ENCODE results near the gene MISP. TPM values are rescaled to one million over a fixed set of nuclear protein-coding genes. Genes with fewer than 3 reads are reported as not detected.
"Not testable (repeated sequence)": the region's sequence is repeated elsewhere in the genome, so short reads cannot be mapped to it uniquely, and the experiment has no call there.

The MISP gene, protein sequence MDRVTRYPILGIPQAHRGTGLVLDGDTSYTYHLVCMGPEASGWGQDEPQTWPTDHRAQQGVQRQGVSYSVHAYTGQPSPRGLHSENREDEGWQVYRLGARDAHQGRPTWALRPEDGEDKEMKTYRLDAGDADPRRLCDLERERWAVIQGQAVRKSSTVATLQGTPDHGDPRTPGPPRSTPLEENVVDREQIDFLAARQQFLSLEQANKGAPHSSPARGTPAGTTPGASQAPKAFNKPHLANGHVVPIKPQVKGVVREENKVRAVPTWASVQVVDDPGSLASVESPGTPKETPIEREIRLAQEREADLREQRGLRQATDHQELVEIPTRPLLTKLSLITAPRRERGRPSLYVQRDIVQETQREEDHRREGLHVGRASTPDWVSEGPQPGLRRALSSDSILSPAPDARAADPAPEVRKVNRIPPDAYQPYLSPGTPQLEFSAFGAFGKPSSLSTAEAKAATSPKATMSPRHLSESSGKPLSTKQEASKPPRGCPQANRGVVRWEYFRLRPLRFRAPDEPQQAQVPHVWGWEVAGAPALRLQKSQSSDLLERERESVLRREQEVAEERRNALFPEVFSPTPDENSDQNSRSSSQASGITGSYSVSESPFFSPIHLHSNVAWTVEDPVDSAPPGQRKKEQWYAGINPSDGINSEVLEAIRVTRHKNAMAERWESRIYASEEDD
- total RNA-seq, result 0.57 TPM
- polyA plus RNA-seq, result 2.4 TPM
- long read RNA-seq, donor 1, result 0 reads
- long read RNA-seq, donor 2, result 0 reads
- long read RNA-seq, donor 3, result 0 reads
- long read RNA-seq, donor 4, result 0 reads
- long read RNA-seq, donor 5, result 0 reads
- long read RNA-seq, donor 6, result 0 reads
- long read RNA-seq, donor 7, result 0 reads
- long read RNA-seq, donor 8, result 0 reads
- long read RNA-seq, donor 9, result 0 reads
- long read RNA-seq, donor 10, result 0 reads

DNA sequence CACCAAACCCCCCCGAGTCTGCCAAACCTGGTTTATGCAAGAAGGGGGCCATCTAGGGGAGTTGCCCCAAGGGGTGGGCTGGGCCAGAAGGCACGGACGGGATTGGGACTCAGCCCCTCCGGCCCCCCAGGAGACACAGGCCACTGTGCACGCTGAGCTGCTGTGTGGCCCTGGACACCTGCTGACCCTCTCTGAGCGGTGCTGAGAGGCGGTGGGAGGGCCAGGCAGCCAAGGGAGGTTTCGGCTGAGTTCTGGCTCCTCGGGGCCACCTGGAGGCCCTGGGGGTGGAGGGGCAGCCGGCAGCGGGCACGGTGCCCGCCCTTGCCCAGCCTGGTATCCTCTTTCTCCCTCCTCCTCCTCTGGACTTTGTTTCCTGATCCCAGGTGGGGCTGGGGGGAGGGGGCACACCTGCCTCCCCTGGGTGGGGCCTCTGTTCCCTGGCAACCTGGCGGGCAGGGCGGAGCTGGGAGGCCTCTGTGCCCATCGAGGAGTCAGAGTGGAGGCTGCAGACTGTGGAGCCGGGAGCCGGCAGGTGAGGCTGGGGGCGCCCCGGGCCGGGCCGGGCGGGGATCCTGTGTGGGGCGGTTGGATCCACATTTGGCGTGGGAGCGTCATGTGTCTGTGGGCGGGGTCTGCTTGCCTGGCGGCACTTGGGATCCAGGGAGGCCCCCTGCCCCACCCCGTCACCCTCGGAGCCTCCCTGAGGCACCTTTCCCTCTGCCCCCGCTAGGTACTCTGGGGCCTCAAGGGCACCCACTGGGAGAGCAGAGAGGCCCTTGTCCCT is at the start of gene MISP:
TSS of gene MISP (plus strand) at position 473 of the 784 bp plus-strand sequence. CDS start 5,835 bp downstream, outside the sequence.
- Histone ChIP-seq H3K4me1 (ENCODE audit: control insufficient read depth in 2 of 2, insufficient read depth in 2 of 2, low read length in 2 of 2) (no peaks in the 10 kb centered on the region), H3K27me3 (ENCODE audit: control insufficient read depth in 2 of 2, insufficient read depth in 1 of 2, low read length in 1 of 2) (peaks cover 0 to 8% of the 10 kb centered on the region in 2 donors), H3K4me3 (ENCODE audit: low read length in 2 of 2) (no peak within 1 kb of the TSS), H3K27ac (ENCODE audit: low read depth in 1 of 2, low read length in 1 of 2) (no peak within 1 kb of the TSS), H3K9me3 (ENCODE audit: control insufficient read depth in 2 of 2, insufficient read depth in 1 of 2, low read length in 1 of 2) (peaks cover 5 to 28% of the 10 kb centered on the region in 2 donors), H3K36me3 (ENCODE audit: control insufficient read depth in 2 of 2, insufficient read depth in 2 of 2, low read length in 1 of 2) (no peaks in the 10 kb centered on the region)
- no peak for DNase-seq (ENCODE audit: low read depth in 6 of 9, low spot score in 9 of 9)
- 86% methylated on average over 31 of the region's 31 CpGs for WGBS

DNA sequence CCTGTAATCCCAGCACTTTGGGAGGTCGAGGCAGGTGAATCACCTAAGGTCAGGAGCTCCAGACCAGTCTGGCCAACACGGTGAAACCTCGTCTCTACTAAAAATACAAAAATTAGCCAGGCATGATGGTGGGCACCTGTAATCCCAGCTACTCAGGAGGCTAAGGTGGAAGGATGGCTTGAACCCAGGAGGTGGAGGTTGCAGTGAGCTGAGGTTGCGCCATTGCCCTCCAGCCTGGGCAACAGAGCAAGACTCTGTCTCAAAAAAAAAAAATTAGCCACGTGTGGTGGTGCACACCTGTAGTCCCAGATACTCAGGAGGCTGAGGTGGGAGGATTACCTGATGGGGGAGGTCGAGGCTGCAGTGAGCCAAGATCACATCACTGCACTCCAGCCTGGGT is 48.1 kb upstream of the MISP start:
- not testable (repeated sequence) for H3K36me3 ChIP-seq (ENCODE audit: control insufficient read depth in 2 of 2, insufficient read depth in 2 of 2, low read length in 1 of 2); H3K27ac ChIP-seq (ENCODE audit: low read depth in 1 of 2, low read length in 1 of 2); H3K4me3 ChIP-seq (ENCODE audit: low read length in 2 of 2); H3K4me1 ChIP-seq (ENCODE audit: control insufficient read depth in 2 of 2, insufficient read depth in 2 of 2, low read length in 2 of 2); DNase-seq (ENCODE audit: low read depth in 6 of 9, low spot score in 9 of 9); H3K9me3 ChIP-seq (ENCODE audit: control insufficient read depth in 2 of 2, insufficient read depth in 1 of 2, low read length in 1 of 2)
- H3K27me3 ChIP-seq (ENCODE audit: control insufficient read depth in 2 of 2, insufficient read depth in 1 of 2, low read length in 1 of 2), result peaks cover 4 to 38% of the 10 kb centered on the region in 2 donors
- 85% methylated on average over 6 of the region's 6 CpGs for WGBS

DNA sequence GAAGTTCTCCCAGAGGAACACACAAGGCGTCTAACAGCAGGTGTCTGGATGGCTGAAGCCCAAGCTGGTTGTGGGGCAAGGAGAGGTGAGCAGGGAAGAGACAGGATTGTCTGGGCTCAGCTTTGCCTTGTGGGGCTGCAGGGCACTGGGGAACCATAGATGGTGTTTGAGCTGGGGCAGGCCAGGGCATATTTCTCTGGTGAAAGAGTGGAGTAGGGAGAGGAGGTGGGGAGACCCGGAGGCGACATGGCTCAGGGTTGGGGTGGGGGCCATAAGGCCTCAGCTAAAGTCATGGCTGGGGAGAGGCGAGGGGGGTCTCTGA is 47.6 kb upstream of the MISP start:
- H3K36me3 ChIP-seq (ENCODE audit: control insufficient read depth in 2 of 2, insufficient read depth in 2 of 2, low read length in 1 of 2), result no peaks in the 10 kb centered on the region
- 38% methylated on average over 4 of the region's 4 CpGs for WGBS
- no peak for DNase-seq (ENCODE audit: low read depth in 6 of 9, low spot score in 9 of 9)
- H3K9me3 ChIP-seq (ENCODE audit: control insufficient read depth in 2 of 2, insufficient read depth in 1 of 2, low read length in 1 of 2), result peaks cover 5 to 7% of the 10 kb centered on the region in 2 donors
- no peak overlapping the region for H3K4me3 ChIP-seq (ENCODE audit: low read length in 2 of 2)
- peaks cover 8 to 43% of the 10 kb centered on the region in 2 donors for H3K27me3 ChIP-seq (ENCODE audit: control insufficient read depth in 2 of 2, insufficient read depth in 1 of 2, low read length in 1 of 2)
- H3K4me1 ChIP-seq (ENCODE audit: control insufficient read depth in 2 of 2, insufficient read depth in 2 of 2, low read length in 2 of 2), result peaks cover 1 to 5% of the 10 kb centered on the region in 2 donors
- no peak overlapping the region for H3K27ac ChIP-seq (ENCODE audit: low read depth in 1 of 2, low read length in 1 of 2)

DNA sequence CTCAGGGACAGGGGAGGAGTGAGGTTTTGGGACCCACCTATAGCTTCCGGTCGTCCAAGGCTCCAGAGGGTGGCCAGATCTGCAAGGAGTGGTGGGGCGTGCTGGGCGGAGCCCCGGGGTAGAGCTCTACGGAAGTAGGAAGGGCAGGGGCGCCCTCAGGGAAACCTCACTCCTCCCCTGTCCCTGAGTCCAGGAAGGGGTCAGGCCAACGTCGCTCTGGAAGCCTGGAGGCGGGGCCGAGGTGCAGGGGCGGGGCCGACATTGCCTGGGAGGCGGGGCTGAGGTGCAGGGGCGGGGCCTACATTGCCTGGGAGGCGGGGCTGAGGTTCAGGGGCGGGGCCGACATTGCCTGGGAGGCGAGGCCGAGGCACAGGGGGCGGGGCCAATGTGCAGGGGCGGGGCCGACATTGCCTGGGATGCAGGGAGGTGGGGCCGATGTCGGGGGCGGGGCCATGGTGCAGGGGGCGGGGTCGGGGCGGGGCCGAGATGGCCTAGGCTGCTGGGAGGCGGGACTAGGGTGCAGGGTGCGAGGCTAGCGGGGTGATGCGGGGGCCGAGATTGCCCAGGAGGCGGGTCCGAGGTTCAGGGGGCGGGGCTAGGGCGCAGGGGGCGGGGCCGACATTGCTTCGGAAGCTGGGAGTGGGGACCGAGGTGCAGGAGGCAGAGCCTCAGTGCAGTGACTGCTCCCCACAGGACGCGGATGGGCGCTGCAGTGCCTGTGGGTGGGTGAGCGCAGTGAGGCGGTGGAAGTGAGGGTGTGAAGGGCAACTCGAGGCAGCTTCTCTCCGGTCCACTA is 47.1 kb upstream of the MISP start:
- no peak overlapping the region for H3K4me3 ChIP-seq (ENCODE audit: low read length in 2 of 2)
- H3K27me3 ChIP-seq (ENCODE audit: control insufficient read depth in 2 of 2, insufficient read depth in 1 of 2, low read length in 1 of 2), result peaks cover 13 to 46% of the 10 kb centered on the region in 2 donors
- H3K27ac ChIP-seq (ENCODE audit: low read depth in 1 of 2, low read length in 1 of 2), result no peak overlapping the region
- 4% methylated on average over 50 of the region's 50 CpGs for WGBS
- DNase-seq (ENCODE audit: low read depth in 6 of 9, low spot score in 9 of 9), result peak in 2 of 9 donors; percentile 16 to 28
- H3K36me3 ChIP-seq (ENCODE audit: control insufficient read depth in 2 of 2, insufficient read depth in 2 of 2, low read length in 1 of 2), result no peaks in the 10 kb centered on the region
- H3K9me3 ChIP-seq (ENCODE audit: control insufficient read depth in 2 of 2, insufficient read depth in 1 of 2, low read length in 1 of 2), result peaks cover 5 to 7% of the 10 kb centered on the region in 2 donors
- peaks cover 3 to 5% of the 10 kb centered on the region in 2 donors for H3K4me1 ChIP-seq (ENCODE audit: control insufficient read depth in 2 of 2, insufficient read depth in 2 of 2, low read length in 2 of 2)

DNA sequence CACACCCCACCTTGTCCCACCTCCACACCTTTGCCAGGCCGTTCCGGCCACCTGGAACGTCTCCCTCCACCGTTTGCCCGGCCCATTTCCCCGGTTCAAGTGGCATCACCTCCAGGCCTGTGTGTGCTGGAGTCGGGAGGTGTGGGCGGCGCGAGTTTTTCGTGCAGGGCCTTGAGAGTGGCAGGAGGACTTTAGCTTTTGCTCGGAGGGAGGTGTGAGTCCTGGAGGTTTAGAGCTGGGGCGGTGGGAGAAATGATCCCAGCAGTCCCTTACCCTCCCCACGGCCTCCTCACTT is 46.5 kb upstream of the MISP start:
- H3K27me3 ChIP-seq (ENCODE audit: control insufficient read depth in 2 of 2, insufficient read depth in 1 of 2, low read length in 1 of 2), result peaks cover 19 to 44% of the 10 kb centered on the region in 2 donors
- H3K9me3 ChIP-seq (ENCODE audit: control insufficient read depth in 2 of 2, insufficient read depth in 1 of 2, low read length in 1 of 2), result peaks cover 5 to 7% of the 10 kb centered on the region in 2 donors
- WGBS, result 24% methylated on average over 14 of the region's 14 CpGs
- DNase-seq (ENCODE audit: low read depth in 6 of 9, low spot score in 9 of 9), result no peak
- peaks cover 3 to 5% of the 10 kb centered on the region in 2 donors for H3K4me1 ChIP-seq (ENCODE audit: control insufficient read depth in 2 of 2, insufficient read depth in 2 of 2, low read length in 2 of 2)
- H3K27ac ChIP-seq (ENCODE audit: low read depth in 1 of 2, low read length in 1 of 2), result no peak overlapping the region
- no peaks in the 10 kb centered on the region for H3K36me3 ChIP-seq (ENCODE audit: control insufficient read depth in 2 of 2, insufficient read depth in 2 of 2, low read length in 1 of 2)
- no peak overlapping the region for H3K4me3 ChIP-seq (ENCODE audit: low read length in 2 of 2)

DNA sequence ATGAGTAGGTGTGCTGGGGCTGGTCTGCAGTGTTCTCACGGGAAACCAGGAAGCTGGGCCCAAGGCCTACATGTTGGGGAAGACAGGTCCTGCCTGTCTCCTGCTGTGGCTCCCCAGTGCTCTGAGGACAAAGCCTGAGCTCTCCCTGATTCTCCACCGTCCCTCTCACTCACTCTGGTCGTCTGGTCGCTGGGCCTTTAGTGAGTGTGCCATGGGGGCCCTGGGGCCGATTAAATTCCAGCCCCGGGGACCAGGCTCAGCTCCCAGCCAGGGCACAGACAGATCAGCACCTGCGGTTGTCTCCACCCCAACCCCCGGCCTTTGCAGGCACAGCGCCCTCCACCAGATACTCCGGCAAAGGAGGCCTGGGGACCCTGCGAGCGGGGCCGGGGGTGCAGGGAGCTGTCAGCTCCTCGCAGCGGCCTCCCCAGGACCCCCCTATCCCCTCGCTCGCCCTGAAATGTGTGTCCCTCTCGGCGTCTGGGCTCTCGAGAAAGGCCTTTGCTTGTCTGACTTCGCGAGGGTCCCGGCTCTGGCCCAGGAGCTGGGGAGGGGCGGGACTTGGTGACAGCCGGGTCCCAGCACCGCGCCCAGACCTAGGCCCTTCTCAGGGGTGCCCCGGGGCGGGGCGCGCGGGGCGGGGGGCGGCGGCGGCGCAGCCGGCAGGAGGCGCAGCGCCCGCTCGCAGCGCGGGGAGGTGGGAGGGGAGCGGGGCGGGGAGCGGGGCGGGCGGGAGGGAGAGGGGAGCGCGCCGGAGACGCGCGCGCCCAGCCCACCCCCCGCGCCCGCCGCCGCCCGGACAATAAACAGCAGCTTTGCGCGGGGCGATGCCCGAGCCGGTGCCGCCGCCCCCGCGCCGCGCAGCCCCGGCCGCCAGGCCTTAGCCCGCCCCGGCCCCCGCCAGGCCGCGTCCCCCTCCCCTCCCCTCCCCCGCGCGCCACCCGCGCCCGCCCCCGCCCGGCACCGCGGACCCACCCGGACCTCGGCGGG is 42.5 kb upstream of the MISP start, which contains the start of gene PALM:
TSS of gene PALM (plus strand) at position 782 of the 990 bp plus-strand sequence. CDS start 212 bp downstream, outside the sequence.
- no peaks in the 10 kb centered on the region for H3K36me3 ChIP-seq (ENCODE audit: control insufficient read depth in 2 of 2, insufficient read depth in 2 of 2, low read length in 1 of 2)
- no peak for DNase-seq (ENCODE audit: low read depth in 6 of 9, low spot score in 9 of 9)
- H3K4me3 ChIP-seq (ENCODE audit: low read length in 2 of 2), result peak within 1 kb of the TSS in 1 of 2 donors; percentile 46
- WGBS, result 14% methylated on average over 89 of the region's 93 CpGs
- H3K4me1 ChIP-seq (ENCODE audit: control insufficient read depth in 2 of 2, insufficient read depth in 2 of 2, low read length in 2 of 2), result peaks cover 3 to 5% of the 10 kb centered on the region in 2 donors
- peaks cover 32 to 65% of the 10 kb centered on the region in 2 donors for H3K27me3 ChIP-seq (ENCODE audit: control insufficient read depth in 2 of 2, insufficient read depth in 1 of 2, low read length in 1 of 2)
- peaks cover 5 to 7% of the 10 kb centered on the region in 2 donors for H3K9me3 ChIP-seq (ENCODE audit: control insufficient read depth in 2 of 2, insufficient read depth in 1 of 2, low read length in 1 of 2)
- no peak within 1 kb of the TSS for H3K27ac ChIP-seq (ENCODE audit: low read depth in 1 of 2, low read length in 1 of 2)

DNA sequence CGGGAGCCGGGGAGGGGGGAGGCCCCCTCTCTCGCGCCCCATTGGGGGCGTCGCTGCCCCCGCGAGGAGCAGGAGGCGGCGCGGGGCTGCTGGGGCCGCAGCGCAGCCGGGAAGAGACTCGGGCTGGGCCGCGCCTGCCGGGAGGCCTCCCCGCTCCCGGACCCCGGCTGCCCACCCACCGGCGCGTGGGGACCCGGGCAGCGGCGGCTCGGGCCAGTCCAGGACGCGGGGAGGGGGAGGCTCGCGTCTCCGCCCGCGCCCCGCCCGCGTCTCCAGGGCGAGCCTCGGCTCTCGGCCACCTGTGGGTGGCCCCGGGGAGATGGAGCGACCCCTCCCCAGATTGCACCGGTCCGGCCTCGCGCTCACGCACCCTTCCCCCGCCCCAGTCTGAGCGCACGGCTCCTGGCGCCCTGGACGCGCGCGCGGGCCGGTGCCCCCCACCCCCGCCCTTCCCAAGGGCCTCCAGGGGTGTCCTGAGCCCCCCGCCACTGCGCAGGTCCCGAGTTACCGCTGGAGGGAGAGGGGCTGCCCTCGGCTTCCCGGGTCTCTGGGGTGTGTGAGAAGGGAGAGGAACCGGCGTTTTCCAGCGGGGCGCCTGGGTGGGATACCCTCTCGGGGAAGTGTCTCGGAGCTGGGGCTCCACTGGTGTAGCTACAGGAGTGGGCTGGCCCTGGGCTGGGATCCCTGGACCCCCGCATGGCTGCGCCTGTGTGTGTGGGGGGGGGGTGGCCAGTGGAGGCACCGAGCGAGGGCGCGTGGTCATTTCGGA is 41.5 kb upstream of the MISP start:
- 9% methylated on average over 78 of the region's 78 CpGs for WGBS
- Histone ChIP-seq H3K36me3 (ENCODE audit: control insufficient read depth in 2 of 2, insufficient read depth in 2 of 2, low read length in 1 of 2) (no peaks in the 10 kb centered on the region), H3K4me1 (ENCODE audit: control insufficient read depth in 2 of 2, insufficient read depth in 2 of 2, low read length in 2 of 2) (peaks cover 1 to 3% of the 10 kb centered on the region in 2 donors), H3K27ac (ENCODE audit: low read depth in 1 of 2, low read length in 1 of 2) (no peak overlapping the region), H3K4me3 (ENCODE audit: low read length in 2 of 2) (peak overlapping the region in 1 of 2 donors; percentile 46), H3K27me3 (ENCODE audit: control insufficient read depth in 2 of 2, insufficient read depth in 1 of 2, low read length in 1 of 2) (peaks cover 32 to 59% of the 10 kb centered on the region in 2 donors), H3K9me3 (ENCODE audit: control insufficient read depth in 2 of 2, insufficient read depth in 1 of 2, low read length in 1 of 2) (peaks cover 3 to 7% of the 10 kb centered on the region in 2 donors)
- DNase-seq (ENCODE audit: low read depth in 6 of 9, low spot score in 9 of 9), result no peak
